ENCODE measurements around the gene SLC27A6. TPM values are rescaled to one million over a fixed set of nuclear protein-coding genes. Genes with fewer than 3 reads are reported as not detected.

Gene SLC27A6
- total and polyA plus RNA-seq, 2 donors (not counting 1 experiment from before 2014, with no cell fraction given), result not detected

- Histone ChIP-seq H3K9ac (ENCODE audit: low read length) (no peak overlapping the region), H3K4me1 (ENCODE audit: control insufficient read depth in 2 of 2, insufficient read depth in 2 of 2, low read length in 2 of 2) (no peaks in the 10 kb centered on the region), H3K79me2 (ENCODE audit: control insufficient read depth, insufficient read depth, low read length) (no peaks in the 10 kb centered on the region), H3K36me3 (replicated peaks in 1 of 2; ENCODE audit: control extremely low read depth in 1 of 2, control insufficient read depth in 1 of 2, extremely low read depth in 1 of 2, insufficient read depth in 2 of 2, low read length in 1 of 2) (no peaks in the 10 kb centered on the region), H3K4me3 (ENCODE audit: control extremely low read depth in 1 of 5, extremely low read depth in 1 of 5, insufficient read depth in 1 of 5, low read depth in 2 of 5, low read length in 4 of 5) (no peak overlapping the region), H3K27ac (ENCODE audit: low read length in 2 of 2) (no peak overlapping the region), H3K4me2 (replicated peaks; ENCODE audit: low read depth, low read length, poor library complexity, severe bottlenecking) (no peak overlapping the region), H3K27me3 (replicated peaks in 1 of 4; ENCODE audit: control extremely low read depth in 1 of 4, control insufficient read depth in 3 of 4, insufficient read depth in 4 of 4, low read length in 3 of 4) (no peaks in the 10 kb centered on the region), H4K20me1 (ENCODE audit: control insufficient read depth, insufficient read depth, low read length, poor library complexity, severe bottlenecking) (no peaks in the 10 kb centered on the region), H2AFZ (ENCODE audit: insufficient read depth, low read depth, low read length, poor library complexity, severe bottlenecking) (no peak overlapping the region), H3K9me3 (ENCODE audit: control extremely low read depth in 1 of 3, control insufficient read depth in 2 of 3, insufficient read depth in 1 of 3, low read length in 2 of 3) (peaks cover 0 to 3% (median 0%) of the 10 kb centered on the region in 3 donors)
- no peaks in the 10 kb centered on the region for H3K27me3 Mint-ChIP-seq
- ATAC-seq (ENCODE audit: low read depth) (no peak), DNase-seq (no peak)
- peaks cover 4% of the 10 kb centered on the region for H3K9me3 Mint-ChIP-seq (ENCODE audit: insufficient read depth)
- intact Hi-C loops (cut with micrococcal nuclease), result no loop called here
- H3K27ac Mint-ChIP-seq, result no peak overlapping the region
- H3K4me1 Mint-ChIP-seq, result no peaks in the 10 kb centered on the region
- no peak overlapping the region for H3K4me3 Mint-ChIP-seq
- POLR2A ChIA-PET, result no interaction called here
- TF ChIP-seq CTCF (IDR thresholded peaks at IDR 0.05) (no peak), EZH2 (IDR thresholded peaks at IDR 0.05; ENCODE audit: borderline replicate concordance, insufficient read depth, low read depth, low read length, poor library complexity, severe bottlenecking) (no peak)
- CTCF ChIA-PET, result no interaction called here
- no CpG with 5 or more reads among the region's 1 CpG for WGBS (ENCODE audit: insufficient coverage)
Measured at GRCh38 chr5:128974567-128974966, 9.3 kb downstream of the SLC27A6 start.

- H3K36me3 ChIP-seq (replicated peaks in 1 of 2; ENCODE audit: control extremely low read depth in 1 of 2, control insufficient read depth in 1 of 2, extremely low read depth in 1 of 2, insufficient read depth in 2 of 2, low read length in 1 of 2), result no peaks in the 10 kb centered on the region
- POLR2A ChIA-PET, result no interaction called here
- Mint-ChIP-seq H3K9me3 (ENCODE audit: insufficient read depth) (no peaks in the 10 kb centered on the region), H3K4me1 (no peaks in the 10 kb centered on the region), H3K4me3 (no peak overlapping the region), H3K27me3 (no peaks in the 10 kb centered on the region), H3K27ac (no peak overlapping the region)
- no peak overlapping the region for H3K4me2 ChIP-seq (replicated peaks; ENCODE audit: low read depth, low read length, poor library complexity, severe bottlenecking)
- CTCF ChIA-PET, result no interaction called here
- no peak overlapping the region for H3K27ac ChIP-seq (ENCODE audit: low read length in 2 of 2)
- H2AFZ ChIP-seq (ENCODE audit: insufficient read depth, low read depth, low read length, poor library complexity, severe bottlenecking), result no peak overlapping the region
- H3K27me3 ChIP-seq (replicated peaks in 1 of 4; ENCODE audit: control extremely low read depth in 1 of 4, control insufficient read depth in 3 of 4, insufficient read depth in 4 of 4, low read length in 3 of 4), result no peaks in the 10 kb centered on the region
- H3K4me1 ChIP-seq (ENCODE audit: control insufficient read depth in 2 of 2, insufficient read depth in 2 of 2, low read length in 2 of 2), result no peaks in the 10 kb centered on the region
- intact Hi-C loops (cut with micrococcal nuclease), result no loop called here
- no peak for TF ChIP-seq EZH2 (IDR thresholded peaks at IDR 0.05; ENCODE audit: borderline replicate concordance, insufficient read depth, low read depth, low read length, poor library complexity, severe bottlenecking)
- TF ChIP-seq CTCF (IDR thresholded peaks at IDR 0.05), result no peak
- H4K20me1 ChIP-seq (ENCODE audit: control insufficient read depth, insufficient read depth, low read length, poor library complexity, severe bottlenecking), result no peaks in the 10 kb centered on the region
- no peak for ATAC-seq (ENCODE audit: low read depth)
- DNase-seq, result no peak
- no peaks in the 10 kb centered on the region for H3K9me3 ChIP-seq (ENCODE audit: control extremely low read depth in 1 of 3, control insufficient read depth in 2 of 3, insufficient read depth in 1 of 3, low read length in 2 of 3)
- H3K9ac ChIP-seq (ENCODE audit: low read length), result no peak overlapping the region
- no peaks in the 10 kb centered on the region for H3K79me2 ChIP-seq (ENCODE audit: control insufficient read depth, insufficient read depth, low read length)
- WGBS (ENCODE audit: insufficient coverage), result 100% methylated on average over 1 of the region's 1 CpG
- H3K4me3 ChIP-seq (ENCODE audit: control extremely low read depth in 1 of 5, extremely low read depth in 1 of 5, insufficient read depth in 1 of 5, low read depth in 2 of 5, low read length in 4 of 5), result no peak overlapping the region
Measured at GRCh38 chr5:128979761-128980160, 14.5 kb downstream of the SLC27A6 start.
